HL-60 (cell line): ENCODE results near the gene SFMBT1.
A peak's percentile ranks its signal among the peaks of the same experiment; 100 is the strongest.

Experiments
- DNase-seq, 2 experiments: peaks; one replicate each; pipeline ENCODE4 v3.0.0-alpha.2; 2010 to 2020; ENCODE audit warnings: low read depth in 1 of 2, low spot score in 1 of 2
- H3K27ac ChIP-seq: fragments of 250-450 bp; sonication (Bioruptor Pico); replicated peaks from 2 replicates; pipeline ENCODE4 v1.5.1; 2020; ENCODE audit warnings: mild to moderate bottlenecking, moderate library complexity
- H3K27me3 ChIP-seq: fragments of 250-450 bp; sonication (Bioruptor Pico); 2 replicates; pipeline ENCODE4 v1.5.1; 2021; ENCODE audit warnings: mild to moderate bottlenecking, moderate library complexity; ENCODE audit not compliant: insufficient read depth, poor library complexity, severe bottlenecking
- H3K4me3 ChIP-seq: replicated peaks from 2 replicates; pipeline ENCODE4 v1.5.1; 2011; ENCODE audit warnings: mild to moderate bottlenecking, control low read depth, low read length; ENCODE audit not compliant: insufficient read depth
- CTCF ChIP-seq: IDR thresholded peaks from one replicate; pipeline ENCODE4 v1.5.1; 2011; ENCODE audit warnings: low read length, control low read depth, inconsistent platforms; ENCODE audit not compliant: insufficient read depth
- GABPA ChIP-seq: IDR thresholded peaks from 2 replicates; pipeline ENCODE4 v1.6.1; 2012; ENCODE audit warnings: low read depth
- POLR2AphosphoS5 ChIP-seq: IDR thresholded peaks from 2 replicates; pipeline ENCODE4 v1.6.1; 2012; ENCODE audit warnings: low read depth
- REST ChIP-seq: IDR thresholded peaks from 2 replicates; pipeline ENCODE4 v1.6.1; 2012; ENCODE audit warnings: low read depth; ENCODE audit not compliant: insufficient replicate concordance
- SPI1 ChIP-seq: IDR thresholded peaks from 2 replicates; pipeline ENCODE4 v1.6.1; 2012; ENCODE audit warnings: low read depth, mild to moderate bottlenecking, borderline replicate concordance

SFMBT1 gene

GRCh38 chr3:52891164-52891563 is 154.7 kb downstream of the SFMBT1 start:
- TF ChIP-seq SPI1 (peak; percentile 56), REST (no peak)
- H3K4me3 ChIP-seq, result no peak overlapping the region
- H3K27ac ChIP-seq, result peak overlapping the region; percentile 79
- no peaks in the 10 kb centered on the region for H3K27me3 ChIP-seq
- peak in 1 of 2 experiments; percentile 26 for DNase-seq

- DNase-seq, result no peak
- Histone ChIP-seq H3K27ac (peak overlapping the region; percentile 79), H3K4me3 (no peak overlapping the region), H3K27me3 (no peaks in the 10 kb centered on the region)
- TF ChIP-seq SPI1, result no peak
- TF ChIP-seq CTCF, result no peak
- TF ChIP-seq GABPA, result no peak
- no peak for TF ChIP-seq REST
These were observed 155.1 kb downstream of the SFMBT1 start for GRCh38 chr3:52890735-52891134.

- Histone ChIP-seq H3K27me3 (no peaks in the 10 kb centered on the region), H3K27ac (no peak overlapping the region; the same call in 1 of the 2 replicates), H3K4me3 (no peak overlapping the region)
- no peak for DNase-seq
- TF ChIP-seq CTCF (no peak), REST (no peak), SPI1 (no peak), POLR2AphosphoS5 (no peak), GABPA (no peak)
These were observed 156.0 kb downstream of the SFMBT1 start for GRCh38 chr3:52889901-52890300.

- TF ChIP-seq SPI1, result no peak
- no peak for TF ChIP-seq CTCF
- no peak for TF ChIP-seq GABPA
- no peak for TF ChIP-seq POLR2AphosphoS5
- no peak for TF ChIP-seq REST
- H3K27ac ChIP-seq, result no peak overlapping the region
- no peak overlapping the region for H3K4me3 ChIP-seq
- no peaks in the 10 kb centered on the region for H3K27me3 ChIP-seq
- no peak for DNase-seq
These were observed 158.7 kb downstream of the SFMBT1 start for GRCh38 chr3:52887166-52887565.
